AG04449 (cell line): ENCODE results near the gene PCP4L1.
A peak's percentile ranks its signal among the peaks of the same experiment; 100 is the strongest.

Experiments used
- CTCF ChIA-PET: fragments of 350-600 bp; formaldehyde crosslinking; extraction: SDS; loops from one replicate; lab custom pipeline; 2021; ENCODE audit warnings: antibody characterized with exemption; lab: Yijun Ruan, JAX
- POLR2A ChIA-PET: fragments of 400-600, 350-600 bp; formaldehyde crosslinking; extraction: SDS; loops from one replicate; lab custom pipeline; 2020; ENCODE audit warnings: antibody characterized with exemption, inconsistent platforms; lab: Yijun Ruan, JAX
- DNase-seq: peaks from one replicate; pipeline ENCODE4 v3.0.0-alpha.2; 2010; ENCODE audit warnings: low read depth, low spot score
- H3K4me3 ChIP-seq: 2 replicates; pipeline ENCODE4 v1.5.1; 2011; ENCODE audit warnings: low read depth, mild to moderate bottlenecking, control low read depth, low read length
- CTCF ChIP-seq: IDR thresholded peaks from one replicate; pipeline ENCODE4 v1.5.1; 2011; ENCODE audit warnings: mild to moderate bottlenecking, moderate library complexity, low read length, control low read depth, inconsistent platforms; ENCODE audit not compliant: insufficient read depth; ENCODE audit errors: missing control alignments

The PCP4L1 gene

GRCh38 chr1:161227196-161227871 is 31.2 kb upstream of the PCP4L1 start:
- POLR2A ChIA-PET: no interaction called here
- CTCF ChIA-PET: interaction anchor here (0.6 to 23.5 kb wide), 36 partner anchors 9 to 239 kb away, joined by 3 to 758 read pairs (median 10); partner anchors contain the start of genes ADAMTS4, CFAP126, FCER1G and NDUFS2

GRCh38 chr1:161228032-161228431 is 30.5 kb upstream of the PCP4L1 start:
- H3K4me3 ChIP-seq: no peak overlapping the region
- CTCF ChIA-PET: interaction anchor here (0.7 to 23.5 kb wide), 22 partner anchors 10 to 154 kb away, joined by 3 to 758 read pairs (median 23); partner anchors contain the start of genes ADAMTS4, CFAP126, FCER1G and NDUFS2
- TF ChIP-seq CTCF: no peak
- DNase-seq: no peak
- POLR2A ChIA-PET: no interaction called here

More at GRCh38 chr1:161227196-161227871, 31.2 kb upstream of the PCP4L1 start:
- H3K4me3 ChIP-seq: peak overlapping the region; percentile 9; the same call in 1 of the 2 replicates
- peak; percentile 23 for DNase-seq
- peak; percentile 75 for TF ChIP-seq CTCF

GRCh38 chr1:161229896-161230295 is 28.6 kb upstream of the PCP4L1 start:
- CTCF ChIA-PET: interaction anchor here (0.6 to 23.5 kb wide), 17 partner anchors 9 to 152 kb away, joined by 3 to 758 read pairs (median 26); partner anchors contain the start of genes ADAMTS4, FCER1G, NDUFS2 and NR1I3
- DNase-seq: no peak
- no peak for TF ChIP-seq CTCF
- H3K4me3 ChIP-seq: no peak overlapping the region
- POLR2A ChIA-PET: no interaction called here

DNA sequence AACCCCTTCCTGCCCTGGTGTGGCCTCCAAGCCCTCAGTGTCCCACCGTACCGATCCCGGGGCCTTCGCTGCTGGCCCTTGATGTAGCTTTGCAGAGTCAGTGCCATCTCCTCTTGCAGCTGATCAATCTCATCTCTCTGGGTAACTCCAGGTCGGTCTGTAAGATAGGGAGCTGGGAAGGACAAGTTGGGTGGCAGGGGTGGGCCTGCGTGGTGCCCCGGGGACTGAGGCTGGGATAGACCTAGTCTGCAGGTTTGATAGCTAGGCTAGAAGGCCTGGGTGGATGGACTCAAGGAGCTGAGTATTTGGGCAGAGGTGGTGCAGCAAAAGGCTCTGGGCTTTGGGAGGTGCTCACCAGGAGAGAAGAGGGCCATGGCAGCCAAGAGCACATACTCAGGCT is 27.8 kb upstream of the PCP4L1 start:
- ChIA-PET CTCF (interaction anchor here (0.9 to 23.5 kb wide), 9 partner anchors 8 to 151 kb away, joined by 3 to 758 read pairs (median 97); partner anchors contain the start of genes ADAMTS4, CFAP126, FCER1G and NDUFS2), POLR2A (no interaction called here)
- no peak for DNase-seq
- H3K4me3 ChIP-seq: no peak overlapping the region
- no peak for TF ChIP-seq CTCF

GRCh38 chr1:161233102-161233501 is 25.4 kb upstream of the PCP4L1 start:
- CTCF ChIA-PET: interaction anchor here (1.1 to 2.1 kb wide), 5 partner anchors 51 to 151 kb away, joined by 3 to 17 read pairs (median 8); no protein-coding TSS in a partner anchor
- no peak overlapping the region for H3K4me3 ChIP-seq
- POLR2A ChIA-PET: interaction anchor here (0.6 kb wide), 1 partner anchor 36 kb away, joined by 3 read pairs; no protein-coding TSS in a partner anchor
- no peak for TF ChIP-seq CTCF
- no peak for DNase-seq
